Activated naive CD4-positive, alpha-beta T cell treated with anti-CD3 and anti-CD28 coated beads for 36 hours (primary cell): Measurements from ENCODE around the gene LILRA1. TPM values are rescaled to one million over a fixed set of nuclear protein-coding genes. Genes with fewer than 3 reads are reported as not detected.
"Not testable (repeated sequence)": the region's sequence is repeated elsewhere in the genome, so short reads cannot be mapped to it uniquely, and the experiment has no call there.

Experiments used
- CTCF ChIA-PET: fragments of 350-600 bp; sonication (Branson Sonifier 250); formaldehyde crosslinking; loops from one replicate; lab custom pipeline; 2021; ENCODE audit warnings: antibody characterized with exemption; lab: Charles Lee
- DNase-seq: peaks from one replicate; pipeline ENCODE4 v3.0.0-alpha.2; 2020
- H3K27ac Mint-ChIP-seq: one replicate; pipeline ENCODE4 v1.8.0; 2021; ENCODE audit warnings: mild to moderate bottlenecking, mixed read lengths
- H3K27me3 Mint-ChIP-seq: one replicate; pipeline ENCODE4 v1.8.0; 2021; ENCODE audit warnings: low read depth, mixed read lengths
- H3K36me3 Mint-ChIP-seq: one replicate; pipeline ENCODE4 v1.8.0; 2021; ENCODE audit warnings: low read depth, mixed read lengths
- H3K4me1 Mint-ChIP-seq: one replicate; pipeline ENCODE4 v1.8.0; 2021; ENCODE audit warnings: low read depth, mixed read lengths
- H3K4me3 Mint-ChIP-seq: one replicate; pipeline ENCODE4 v1.8.0; 2021; ENCODE audit warnings: mild to moderate bottlenecking, moderate library complexity, mixed read lengths
- H3K9me3 Mint-ChIP-seq: one replicate; pipeline ENCODE4 v1.8.0; 2021; ENCODE audit warnings: mixed read lengths
- intact Hi-C: fragments of 100-400 bp; cut with micrococcal nuclease; formaldehyde crosslinking; loops from one replicate; pipeline ENCODE4 v1.15.1; 2023
- microRNA-seq: library from miRNA; unstranded; fragments of <30 nt; microRNA quantifications from one replicate; pipeline ENCODE4 v1.2.0, GENCODE V29; 2022; ENCODE audit warnings: borderline microRNAs expressed, borderline replicate concordance
- total RNA-seq, 2 experiments: library from RNA; stranded (reverse); gene quantifications; one replicate each; pipeline ENCODE4 v1.2.3, GENCODE V29; 2021

LILRA1 gene
- total RNA-seq, 2 experiments from 2014 or later: not detected

DNA sequence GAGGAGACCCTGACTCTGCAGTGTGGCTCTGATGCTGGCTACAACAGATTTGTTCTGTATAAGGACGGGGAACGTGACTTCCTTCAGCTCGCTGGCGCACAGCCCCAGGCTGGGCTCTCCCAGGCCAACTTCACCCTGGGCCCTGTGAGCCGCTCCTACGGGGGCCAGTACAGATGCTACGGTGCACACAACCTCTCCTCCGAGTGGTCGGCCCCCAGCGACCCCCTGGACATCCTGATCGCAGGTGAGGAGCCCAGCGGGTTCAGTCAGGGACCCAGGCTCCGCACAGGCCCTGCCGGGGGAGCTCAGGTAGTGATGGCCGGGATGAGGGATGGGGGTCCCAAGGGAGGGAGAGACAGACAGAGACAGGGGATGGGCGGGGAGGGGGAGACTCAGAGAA is 39.1 kb downstream of the LILRA1 start:
- intact Hi-C loops, DNase-seq, H3K27ac Mint-ChIP-seq, H3K4me1 Mint-ChIP-seq, H3K36me3 Mint-ChIP-seq, H3K9me3 Mint-ChIP-seq, H3K4me3 Mint-ChIP-seq: not testable (repeated sequence)
- peaks cover 32% of the 10 kb centered on the region for H3K27me3 Mint-ChIP-seq
- CTCF ChIA-PET: interaction anchor here (0.9 kb wide), 1 partner anchor 21 kb away, joined by 3 read pairs; no protein-coding TSS in a partner anchor

DNA sequence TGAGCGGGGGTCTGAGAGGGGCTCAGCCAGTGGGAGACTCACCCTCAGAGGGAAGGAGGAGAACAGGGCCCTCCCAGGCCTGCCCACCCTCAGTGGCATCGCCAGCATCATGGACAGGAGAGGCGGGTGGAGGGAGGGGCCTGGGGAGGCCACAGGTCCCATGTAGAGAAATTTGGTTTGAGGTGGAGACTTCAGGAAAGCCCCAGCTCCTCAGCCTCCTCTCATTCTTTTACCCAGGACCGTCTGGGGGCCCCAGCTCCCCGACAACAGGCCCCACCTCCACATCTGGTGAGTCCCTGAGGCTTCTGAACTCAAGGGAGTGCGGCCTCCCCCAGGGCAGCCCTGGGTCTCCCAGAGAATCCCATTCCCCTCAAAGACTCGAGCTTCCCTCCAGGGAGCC is 40.0 kb downstream of the LILRA1 start:
- Mint-ChIP-seq H3K4me3 (no peak overlapping the region), H3K9me3 (no peaks in the 10 kb centered on the region), H3K36me3 (no peaks in the 10 kb centered on the region), H3K27me3 (peaks cover 23% of the 10 kb centered on the region), H3K27ac (no peak overlapping the region), H3K4me1 (no peaks in the 10 kb centered on the region)
- DNase-seq: no peak
- CTCF ChIA-PET: interaction anchor here (0.9 kb wide), 1 partner anchor 20 kb away, joined by 3 read pairs; no protein-coding TSS in a partner anchor
- intact Hi-C loops: no loop called here

DNA sequence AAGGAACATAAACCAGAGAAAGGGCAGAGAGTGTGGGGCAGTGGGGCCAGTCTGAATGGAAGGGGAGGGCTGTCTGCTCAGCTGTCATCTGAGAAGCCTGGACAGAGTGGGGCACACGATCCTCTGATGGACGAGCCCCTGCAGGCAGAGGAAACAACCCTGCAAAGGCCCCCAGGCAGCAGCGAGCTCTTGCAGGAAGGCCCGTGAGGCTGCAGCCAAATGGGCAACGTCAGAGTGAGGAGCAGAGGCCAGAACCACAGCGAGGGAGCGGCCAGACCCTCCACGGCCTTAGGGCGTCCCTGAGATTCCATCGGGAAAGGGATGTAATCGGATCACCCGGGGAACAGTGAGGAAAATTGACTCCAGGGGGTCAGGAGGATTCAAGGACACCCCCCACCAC is 42.6 kb downstream of the LILRA1 start:
- H3K27ac Mint-ChIP-seq, DNase-seq, H3K4me3 Mint-ChIP-seq, H3K36me3 Mint-ChIP-seq, H3K9me3 Mint-ChIP-seq, intact Hi-C loops, H3K4me1 Mint-ChIP-seq: not testable (repeated sequence)
- CTCF ChIA-PET: interaction anchor here (0.7 kb wide), 1 partner anchor 156 kb away, joined by 3 read pairs; no protein-coding TSS in a partner anchor
- peaks cover 11% of the 10 kb centered on the region for H3K27me3 Mint-ChIP-seq

DNA sequence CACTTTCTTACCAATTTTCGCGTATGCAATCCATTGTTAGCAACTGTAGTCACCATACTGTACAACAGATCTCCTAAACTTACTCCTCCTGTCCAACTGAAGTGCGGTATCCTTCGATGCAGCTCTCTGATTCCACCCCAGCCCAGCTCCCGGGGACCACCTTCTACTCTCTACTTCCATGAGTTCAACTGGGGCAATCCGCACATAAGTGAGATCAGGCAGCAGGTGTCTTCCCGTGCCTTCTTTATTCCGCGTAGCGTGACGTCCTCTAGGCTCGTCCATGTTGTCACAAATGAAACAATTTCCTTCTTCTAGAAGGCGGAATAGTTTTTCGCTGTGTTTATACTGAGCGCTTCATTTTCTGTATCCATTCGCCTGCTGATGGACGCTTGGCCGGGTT is 45.3 kb downstream of the LILRA1 start:
- Mint-ChIP-seq H3K27ac (no peak overlapping the region), H3K4me1 (no peaks in the 10 kb centered on the region), H3K27me3 (peaks cover 7% of the 10 kb centered on the region), H3K4me3 (no peak overlapping the region), H3K9me3 (no peaks in the 10 kb centered on the region), H3K36me3 (no peaks in the 10 kb centered on the region)
- CTCF ChIA-PET: no interaction called here
- DNase-seq: no peak
- intact Hi-C loops: no loop called here

DNA sequence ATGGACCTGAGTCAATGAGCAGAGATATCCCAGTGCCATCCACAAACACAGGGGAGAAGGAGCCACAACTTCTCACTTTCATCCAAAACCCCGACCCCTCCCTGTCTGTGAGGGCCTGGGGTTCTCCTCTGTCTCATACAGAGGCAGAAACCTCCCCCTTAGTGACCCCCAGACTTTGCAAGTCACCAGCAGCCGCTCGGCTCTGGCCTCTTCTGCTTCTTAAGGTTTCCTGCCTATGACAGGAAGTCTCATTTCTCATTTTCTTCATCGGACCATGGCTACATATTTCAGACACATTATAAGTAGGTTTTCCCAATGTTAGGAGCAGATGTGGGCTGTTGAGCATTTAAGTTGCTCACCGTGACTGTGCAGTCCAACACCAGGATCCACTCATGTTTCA is 49.5 kb downstream of the LILRA1 start:
- intact Hi-C loops, H3K36me3 Mint-ChIP-seq, H3K27ac Mint-ChIP-seq, H3K9me3 Mint-ChIP-seq, DNase-seq, H3K4me3 Mint-ChIP-seq, CTCF ChIA-PET, H3K27me3 Mint-ChIP-seq, H3K4me1 Mint-ChIP-seq: not testable (repeated sequence)

DNA sequence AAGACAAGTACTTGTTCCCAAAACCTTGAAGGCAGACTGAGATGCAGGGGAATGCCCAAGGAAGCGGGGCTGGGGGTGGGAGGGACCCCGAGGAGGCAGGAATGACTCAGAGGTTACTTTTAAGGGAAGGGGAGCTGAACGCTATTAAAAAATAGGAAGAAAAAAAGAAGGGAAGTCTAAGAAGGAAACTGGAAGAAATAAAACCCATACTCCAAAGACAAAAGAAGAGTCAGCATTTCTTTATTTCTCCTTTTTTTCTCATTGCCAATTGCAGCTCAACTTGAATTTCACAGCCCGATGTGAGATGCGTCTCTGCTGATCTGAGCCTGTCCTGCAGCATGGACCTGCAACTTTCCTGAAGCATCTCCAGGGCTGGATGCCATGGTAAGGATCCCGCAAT is 50.2 kb downstream of the LILRA1 start:
- H3K27me3 Mint-ChIP-seq, H3K36me3 Mint-ChIP-seq, DNase-seq, intact Hi-C loops, H3K27ac Mint-ChIP-seq, H3K4me3 Mint-ChIP-seq, CTCF ChIA-PET, H3K9me3 Mint-ChIP-seq, H3K4me1 Mint-ChIP-seq: not testable (repeated sequence)

DNA sequence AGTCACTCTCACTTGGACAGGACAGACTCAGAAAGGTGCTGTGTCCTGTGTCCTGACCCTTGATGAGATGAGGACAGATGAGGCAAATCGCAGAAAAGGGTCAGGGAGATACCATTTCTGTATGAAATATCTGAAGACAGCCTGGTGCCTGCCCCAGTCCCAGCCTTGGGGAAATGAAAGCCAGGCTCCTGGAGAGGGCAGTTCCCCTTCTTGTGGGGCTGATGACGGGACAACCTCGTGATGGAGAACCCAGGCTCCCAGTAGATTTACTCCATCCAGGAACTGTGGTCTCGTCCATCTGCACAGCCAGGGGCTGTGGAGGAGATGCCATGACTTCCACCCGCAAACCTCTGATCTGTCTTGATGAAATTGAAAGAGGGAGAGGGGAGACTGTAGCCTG is 50.6 kb downstream of the LILRA1 start:
- intact Hi-C loops: no loop called here

DNA sequence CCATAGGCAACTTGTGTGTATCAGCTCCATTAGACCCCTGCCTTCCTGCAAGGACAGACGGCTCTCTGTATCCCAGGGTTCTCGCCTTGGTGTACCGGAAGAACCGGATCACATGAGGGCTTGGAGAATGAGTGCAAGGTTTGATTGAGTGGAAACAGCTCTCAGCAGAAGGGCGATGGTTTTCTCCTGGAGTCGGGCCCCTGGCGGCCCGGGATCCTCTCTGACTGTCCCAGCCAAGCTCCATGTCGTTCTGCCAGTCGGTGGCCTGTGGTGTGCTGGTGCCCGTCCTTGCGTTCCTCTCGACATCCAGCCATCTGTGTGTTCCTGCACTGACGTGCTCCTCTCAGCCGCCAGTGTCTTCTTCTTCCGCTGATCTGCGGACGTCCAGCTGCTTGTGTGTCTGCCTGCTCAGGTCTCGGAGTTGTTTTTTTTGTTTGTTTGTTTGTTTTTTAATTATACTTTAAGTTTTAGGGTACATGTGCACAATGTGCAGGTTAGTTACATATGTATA is 53.0 kb downstream of the LILRA1 start:
- intact Hi-C loops: no loop called here
- H3K36me3 Mint-ChIP-seq: no peaks in the 10 kb centered on the region
- no peak overlapping the region for H3K27ac Mint-ChIP-seq
- H3K4me3 Mint-ChIP-seq: no peak overlapping the region
- CTCF ChIA-PET: interaction anchor here (0.7 kb wide), 1 partner anchor 31 kb away, joined by 7 read pairs; no protein-coding TSS in a partner anchor
- no peak for DNase-seq
- no peaks in the 10 kb centered on the region for H3K9me3 Mint-ChIP-seq
- no peaks in the 10 kb centered on the region for H3K4me1 Mint-ChIP-seq
- H3K27me3 Mint-ChIP-seq: no peaks in the 10 kb centered on the region

More for the DNA sequence above, 50.6 kb downstream of the LILRA1 start:
- no peaks in the 10 kb centered on the region for H3K4me1 Mint-ChIP-seq
- H3K36me3 Mint-ChIP-seq: no peaks in the 10 kb centered on the region
- no peak overlapping the region for H3K4me3 Mint-ChIP-seq
- no peak overlapping the region for H3K27ac Mint-ChIP-seq
- no peak for DNase-seq
- no peaks in the 10 kb centered on the region for H3K9me3 Mint-ChIP-seq
- peaks cover 3% of the 10 kb centered on the region for H3K27me3 Mint-ChIP-seq
- CTCF ChIA-PET: interaction anchor here (0.7 kb wide), 1 partner anchor 44 kb away, joined by 7 read pairs; no protein-coding TSS in a partner anchor

DNA sequence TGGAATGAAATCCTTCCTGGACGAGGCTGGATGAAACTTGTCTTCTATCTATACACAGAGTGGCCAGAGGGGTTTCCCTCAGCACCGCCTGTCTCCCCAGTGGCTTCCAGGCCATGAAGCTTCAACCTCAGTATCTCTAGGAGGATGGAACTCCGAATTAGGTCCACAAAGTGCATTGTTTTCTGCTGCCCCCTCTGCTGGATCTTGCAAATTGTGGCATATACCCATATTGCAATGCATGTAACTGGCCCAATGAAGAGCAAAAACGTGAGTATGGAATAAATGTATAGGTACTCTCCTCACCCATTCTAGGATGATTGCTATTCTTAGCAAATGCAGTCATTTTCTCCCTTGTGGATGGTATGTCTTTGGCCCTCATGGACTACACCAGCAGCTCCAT is 54.7 kb downstream of the LILRA1 start:
- no peaks in the 10 kb centered on the region for H3K9me3 Mint-ChIP-seq
- H3K4me3 Mint-ChIP-seq: no peak overlapping the region
- H3K27me3 Mint-ChIP-seq: no peaks in the 10 kb centered on the region
- no peaks in the 10 kb centered on the region for H3K36me3 Mint-ChIP-seq
- CTCF ChIA-PET: no interaction called here
- no peak overlapping the region for H3K27ac Mint-ChIP-seq
- DNase-seq: no peak
- H3K4me1 Mint-ChIP-seq: no peaks in the 10 kb centered on the region
- intact Hi-C loops: no loop called here

DNA sequence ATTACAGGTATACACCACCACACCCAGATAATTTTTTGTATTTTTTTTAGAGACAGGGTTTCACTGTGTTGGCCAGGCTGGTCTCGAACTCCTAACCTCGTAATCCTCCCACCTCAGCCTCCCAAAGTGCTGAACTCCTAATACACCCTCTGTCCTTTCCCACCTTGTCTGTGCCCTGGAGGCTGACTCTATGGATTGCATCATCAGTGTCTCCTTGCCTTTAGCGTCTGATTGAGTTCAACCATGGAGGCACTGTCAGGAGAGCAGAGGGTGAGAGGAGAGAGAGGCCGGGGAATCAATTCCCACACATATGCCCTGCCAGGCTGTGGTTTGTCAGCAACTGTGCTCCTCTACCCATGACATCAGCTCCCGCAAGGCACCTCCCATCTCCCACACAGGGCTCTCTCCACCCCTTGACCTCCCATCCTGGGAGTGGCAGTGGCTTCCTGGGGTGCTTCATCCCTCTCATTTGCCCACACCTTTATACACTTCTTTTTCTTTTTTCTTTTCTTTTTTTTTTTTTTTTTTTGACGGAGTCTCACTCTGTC is 56.8 kb downstream of the LILRA1 start:
- H3K4me3 Mint-ChIP-seq: no peak overlapping the region
- H3K36me3 Mint-ChIP-seq: no peaks in the 10 kb centered on the region
- no peak for DNase-seq
- H3K9me3 Mint-ChIP-seq: no peaks in the 10 kb centered on the region
- CTCF ChIA-PET: interaction anchor here (1.2 kb wide), 1 partner anchor 35 kb away, joined by 3 read pairs; no protein-coding TSS in a partner anchor
- H3K27ac Mint-ChIP-seq: no peak overlapping the region
- H3K27me3 Mint-ChIP-seq: no peaks in the 10 kb centered on the region
- H3K4me1 Mint-ChIP-seq: no peaks in the 10 kb centered on the region
- intact Hi-C loops: loop anchor here (5.0 kb wide), 1 partner anchor 168 kb away; no protein-coding TSS in a partner anchor

Small RNA genes within 50 kb of the gene (microRNA-seq; reads per million reads assigned to microRNA genes)
- not detected for gene MIR8061

Other genes starting within 250 kb of the LILRA1 start
- gene LAIR1, start 228.7 kb upstream of the LILRA1 start, total RNA-seq: 1 to 10 TPM; 5.2 to 5.7 TPM
- not detected for gene TTYH1, start 178.2 kb upstream of the LILRA1 start, total RNA-seq
- gene LENG8, start 144.4 kb upstream of the LILRA1 start, total RNA-seq: 100 to 1,000 TPM; 171 to 175 TPM
- gene LENG9, start 129.9 kb upstream of the LILRA1 start, total RNA-seq: 1 to 10 TPM; 5.7 to 7.1 TPM
- gene CDC42EP5, start 120.3 kb upstream of the LILRA1 start, total RNA-seq: not detected
- under 1 TPM; 0.45 to 0.69 TPM for gene LAIR2, start 90.8 kb upstream of the LILRA1 start, total RNA-seq
- gene LILRA2, start 19.8 kb upstream of the LILRA1 start, total RNA-seq: not detected
- gene LILRB1, start 36.9 kb downstream of the LILRA1 start, total RNA-seq: under 1 TPM in 1 of 2 experiments, not detected in 1; 0.36 TPM
- gene LILRB4, start 69.4 kb downstream of the LILRA1 start, total RNA-seq: not detected
- not detected for gene KIR3DL3, start 130.8 kb downstream of the LILRA1 start, total RNA-seq
- gene KIR2DL3, start 144.9 kb downstream of the LILRA1 start, total RNA-seq: not detected
- gene KIR2DL1, start 176.2 kb downstream of the LILRA1 start, total RNA-seq: not detected
- gene KIR2DL4, start 210.0 kb downstream of the LILRA1 start, total RNA-seq: not detected
- not detected for gene KIR3DL1, start 222.8 kb downstream of the LILRA1 start, total RNA-seq
- not detected for gene KIR2DS4, start 239.0 kb downstream of the LILRA1 start, total RNA-seq